H1 (cell line): Measurements from ENCODE around the gene F7. TPM values are rescaled to one million over a fixed set of nuclear protein-coding genes. Genes with fewer than 3 reads are reported as not detected.

ENCODE experiments used
- CHD1 ChIP-seq: IDR thresholded peaks from 2 replicates; pipeline ENCODE4 v1.6.1; 2012; ENCODE audit warnings: low read depth, low read length, improper control_type of control experiment
- CHD7 ChIP-seq: fragments of 300-600 bp; sonication (generic); IDR thresholded peaks from 2 replicates; pipeline ENCODE4 v1.7.1; 2012; ENCODE audit warnings: low read length, moderate library complexity, mild to moderate bottlenecking, inconsistent platforms; ENCODE audit not compliant: insufficient replicate concordance
- polyA plus RNA-seq, 7 experiments: library from polyadenylated mRNA; depleted of rRNA in 3 of 7; stranded (reverse) in 5 of 7; unstranded in 2 of 7; fragments of >200 nt in 5 of 7; fragments of 200-250 nt in 2 of 7; gene quantifications; 1 replicate in 5 of 7; 2 replicates in 1 of 7; 4 replicates in 1 of 7; pipeline versions ENCODE4 v1.2.1 to v1.2.3, GENCODE V29; 2011 to 2013; ENCODE audit warnings: missing spikeins in 2 of 7, mixed read lengths in 2 of 7
- total RNA-seq: library from RNA; stranded (reverse); fragmentation: NEBNext Ultra II Directional; extraction: Animal tissue kit (Norgen Biotek cat#: 25700); gene quantifications from 2 replicates; pipeline ENCODE4 v1.2.1, GENCODE V29; 2021

The F7 gene
- total and polyA plus RNA-seq, 2 of the 8 experiments (the other 6 are each of a cell fraction or from before 2014, with no cell fraction given): 0.43 to 0.98 TPM

- TF ChIP-seq CHD7 (no peak), CHD1 (no peak)
- TF ChIP-seq, all 59 proteins: peak for 0
Measured at GRCh38 chr13:113155201-113155600, 49.6 kb downstream of the F7 start (continued).
